Measurements from ENCODE around the gene MYH9.

- TF ChIP-seq CTCF (IDR thresholded peaks at IDR 0.05; ENCODE audit: insufficient read depth, low read length, poor library complexity, severe bottlenecking) (no peak), EZH2phosphoT487 (conservative IDR thresholded peaks at IDR 0.05; ENCODE audit: low read length) (no peak)
Observed at GRCh38 chr22:36318442-36318841, 69.3 kb downstream of the MYH9 start.

All from SU-DHL-6 (cell line).